Right renal cortex interstitium (tissue), 3 donors: ENCODE results near the gene IMPACT. TPM values are rescaled to one million over a fixed set of nuclear protein-coding genes. Genes with fewer than 3 reads are reported as not detected.
A peak's percentile ranks its signal among the peaks of the same experiment; 100 is the strongest.

ENCODE experiments used
- DNase-seq, 3 donors: peaks; one replicate each; pipeline ENCODE4 v3.0.0-alpha.2; 2013; ENCODE audit warnings: low read depth in 3 of 3, low spot score in 2 of 3
- polyA plus RNA-seq, 3 donors: library from polyadenylated mRNA; unstranded; fragments of 120-200 nt; gene quantifications; one replicate each; pipeline ENCODE4 v1.2.1, GENCODE V29; 2013; ENCODE audit not compliant: insufficient read length in 3 of 3

Gene IMPACT
- 10 to 100 TPM; 69.3 to 71.5 (median 70.4) TPM for polyA plus RNA-seq

GRCh38 chr18:24426398-24427294 is at the start of gene IMPACT:
TSS of gene IMPACT (plus strand) at chr18:24426670. CDS start at chr18:24426757, 87 bp downstream.
- DNase-seq, result peak; percentile 56 to 75 (median 73)

GRCh38 chr18:24378598-24378997 is 47.9 kb upstream of the IMPACT start:
- DNase-seq, result no peak

GRCh38 chr18:24380163-24380747 is 46.2 kb upstream of the IMPACT start:
- DNase-seq, result no peak

- DNase-seq, result no peak
Measured at GRCh38 chr18:24381126-24381525, 45.3 kb upstream of the IMPACT start.

GRCh38 chr18:24386681-24387080 is 39.8 kb upstream of the IMPACT start:
- no peak for DNase-seq

GRCh38 chr18:24388957-24389356 is 37.5 kb upstream of the IMPACT start:
- no peak for DNase-seq

- no peak for DNase-seq
Measured at GRCh38 chr18:24395049-24395795, 31.2 kb upstream of the IMPACT start.

GRCh38 chr18:24396082-24396633 is 30.3 kb upstream of the IMPACT start:
- DNase-seq, result no peak

- peak; percentile 44 to 71 (median 46) for DNase-seq
Measured at GRCh38 chr18:24397131-24397693, 29.3 kb upstream of the IMPACT start.

GRCh38 chr18:24397694-24398368 is 28.6 kb upstream of the IMPACT start, which contains the start of gene OSBPL1A:
TSS of gene OSBPL1A (minus strand) at chr18:24397824. CDS start at chr18:24377533, 20,291 bp downstream.
- peak; percentile 64 to 85 (median 78) for DNase-seq

- DNase-seq, result no peak
Measured at GRCh38 chr18:24398540-24398939, 27.9 kb upstream of the IMPACT start.

- DNase-seq, result no peak
Measured at GRCh38 chr18:24400587-24400986, 25.9 kb upstream of the IMPACT start.

- DNase-seq, result no peak
Measured at GRCh38 chr18:24402209-24402785, 24.2 kb upstream of the IMPACT start.

- no peak for DNase-seq
Measured at GRCh38 chr18:24403076-24403475, 23.4 kb upstream of the IMPACT start.

- no peak for DNase-seq
Measured at GRCh38 chr18:24404591-24404990, 21.9 kb upstream of the IMPACT start.

- DNase-seq, result no peak
Measured at GRCh38 chr18:24408496-24408895, 18.0 kb upstream of the IMPACT start.

GRCh38 chr18:24413148-24413547 is 13.3 kb upstream of the IMPACT start:
- no peak for DNase-seq

GRCh38 chr18:24414349-24415003 is 12.0 kb upstream of the IMPACT start:
- no peak for DNase-seq

- no peak for DNase-seq
Measured at GRCh38 chr18:24417480-24417879, 9.0 kb upstream of the IMPACT start.
